ENCODE results near the gene EPHA3. TPM values are rescaled to one million over a fixed set of nuclear protein-coding genes. Genes with fewer than 3 reads are reported as not detected.

The EPHA3 gene
- total RNA-seq, 1 donor from 2014 or later = 9.2 TPM

DNA sequence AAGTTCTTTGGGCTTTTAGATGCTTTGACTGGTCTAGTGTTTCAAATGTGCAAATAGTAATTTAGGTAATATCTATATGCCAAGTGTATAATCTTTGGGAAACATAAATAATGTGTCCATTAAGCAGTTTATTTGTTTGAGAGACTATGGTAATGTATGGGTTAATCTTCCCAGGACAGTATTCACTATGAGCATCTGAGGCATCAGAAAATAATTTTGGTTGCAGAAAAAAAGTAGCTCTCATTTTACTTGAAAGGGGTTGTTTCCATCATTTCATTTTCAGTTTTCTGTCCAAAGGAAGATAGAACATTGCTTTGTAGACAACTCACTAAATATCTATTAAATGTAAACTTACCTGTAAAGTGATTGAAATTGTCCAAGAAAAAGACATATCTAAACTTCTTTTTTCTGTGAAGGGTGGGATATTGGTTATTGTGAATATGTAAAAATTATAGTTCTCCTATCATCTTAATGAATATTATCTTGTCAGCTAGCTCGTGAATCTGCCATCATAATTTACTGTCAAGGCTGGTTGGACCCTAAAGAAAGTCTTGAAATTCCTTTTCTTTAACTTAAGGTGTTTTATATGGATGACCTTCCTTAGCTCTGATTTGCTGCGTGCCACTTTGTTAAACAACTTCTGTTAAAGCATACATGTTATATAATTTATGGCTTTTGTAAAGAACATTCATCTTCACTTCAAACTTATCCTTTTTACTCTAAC lies 108.8 kb downstream of the EPHA3 start:
- intact Hi-C loops (cut with DNase I) = no loop called here
- no peak for DNase-seq (ENCODE audit: low spot score)

DNA sequence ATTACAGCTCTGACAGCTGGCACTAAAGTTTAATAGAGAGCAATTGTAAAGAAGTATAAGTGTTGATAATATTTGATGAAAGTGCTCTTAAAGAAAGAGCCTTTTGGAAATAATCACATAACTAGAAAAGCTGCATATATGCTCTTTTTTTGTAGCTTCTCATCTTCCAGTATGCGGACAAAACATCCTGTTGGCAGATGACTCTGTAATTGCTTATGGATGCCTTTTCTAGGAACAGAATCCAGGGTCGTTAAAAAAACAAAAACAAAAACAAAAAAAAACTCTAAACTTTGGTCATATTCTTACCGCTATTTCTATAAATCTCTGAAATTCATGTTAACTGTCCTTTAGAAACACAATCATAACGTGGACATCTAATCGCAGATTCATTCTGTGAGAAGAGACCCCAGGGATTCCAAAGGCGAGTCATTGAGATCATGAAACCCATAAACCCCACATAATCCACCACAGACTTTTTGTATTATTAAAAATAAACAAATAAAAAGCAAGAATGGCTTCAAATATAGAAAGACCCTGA lies 109.8 kb downstream of the EPHA3 start:
- intact Hi-C loops (cut with DNase I) = no loop called here
- no peak for DNase-seq (ENCODE audit: low spot score)

DNA sequence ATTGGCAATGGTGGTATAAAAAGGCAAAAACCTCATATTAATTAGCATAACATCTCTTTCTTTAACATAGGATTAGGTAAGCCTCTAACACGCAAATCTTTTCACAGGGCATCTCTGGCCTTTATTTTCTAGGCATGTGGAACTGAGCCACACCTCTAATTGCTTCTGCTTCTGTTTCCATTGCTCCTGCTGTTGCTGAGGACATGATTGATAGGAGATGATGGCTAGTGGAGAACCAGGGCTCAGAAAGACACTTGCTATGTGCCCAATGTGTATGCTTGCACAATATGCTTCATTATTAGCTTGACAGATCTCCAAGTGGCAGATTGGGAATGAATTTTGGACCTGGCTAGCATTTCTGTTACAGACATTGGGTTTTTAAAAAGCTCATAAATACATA lies 114.5 kb downstream of the EPHA3 start:
- no peak for DNase-seq (ENCODE audit: low spot score)
- intact Hi-C loops (cut with DNase I) = no loop called here

DNA sequence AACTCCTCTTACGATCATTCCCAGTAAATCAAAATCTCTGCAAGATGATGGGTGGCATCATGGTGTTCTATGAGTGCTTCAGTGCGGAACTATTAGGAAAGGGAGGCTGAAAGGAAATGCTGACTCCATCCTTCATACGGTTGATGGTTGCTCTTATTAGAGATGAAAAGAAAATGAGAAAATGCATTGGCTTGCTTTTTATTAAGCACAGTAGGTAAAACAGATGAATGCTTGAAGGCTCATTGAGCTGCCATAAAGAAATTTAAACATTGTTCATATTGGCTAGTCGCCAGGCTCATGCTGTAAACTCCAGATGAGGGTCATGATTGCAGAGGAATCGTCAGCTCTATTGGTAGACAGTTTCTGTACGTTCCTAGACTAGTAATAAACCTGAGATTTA lies 115.8 kb downstream of the EPHA3 start:
- intact Hi-C loops (cut with DNase I) = no loop called here
- DNase-seq (ENCODE audit: low spot score) = no peak

DNA sequence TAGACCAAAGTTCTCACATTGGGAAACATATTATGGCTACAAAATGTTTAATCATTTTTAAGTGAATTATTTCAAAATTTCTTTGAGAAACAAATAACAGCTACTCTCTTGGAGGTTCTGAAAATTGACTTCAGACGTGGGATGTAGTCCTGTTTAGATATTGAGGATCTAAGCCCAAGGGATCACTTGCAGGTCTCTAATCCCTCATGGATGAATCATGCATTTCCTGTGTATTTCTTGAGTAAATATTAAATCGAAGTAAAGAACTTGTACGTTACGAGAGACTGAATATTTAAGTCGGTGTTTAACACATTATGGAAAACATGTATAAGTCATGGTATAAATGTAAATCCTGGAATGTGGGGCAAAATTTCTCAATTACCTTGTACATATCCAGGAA lies 119.8 kb downstream of the EPHA3 start:
- DNase-seq (ENCODE audit: low spot score) = no peak

DNA sequence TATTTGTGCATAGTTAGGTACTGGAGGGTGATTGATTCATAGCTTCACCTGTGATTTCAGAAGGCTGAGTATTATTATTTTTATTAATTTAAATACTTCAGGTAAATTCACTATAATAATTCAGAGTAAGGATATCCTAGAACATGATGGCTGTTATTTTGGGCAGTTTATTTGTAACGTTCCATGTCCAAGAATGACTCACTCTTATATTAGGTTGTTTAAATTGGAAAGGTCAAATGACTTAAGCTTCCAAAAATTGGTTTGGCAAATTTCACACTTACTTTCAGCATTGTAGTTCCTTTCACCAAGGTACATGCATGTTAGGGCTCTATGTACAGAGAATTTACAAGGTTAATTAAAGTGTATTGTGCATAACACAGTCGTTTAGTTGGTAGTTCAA lies 120.2 kb downstream of the EPHA3 start:
- intact Hi-C loops (cut with DNase I) = no loop called here
- no peak for DNase-seq (ENCODE audit: low spot score)

More for the DNA sequence above, 119.8 kb downstream of the EPHA3 start:
- intact Hi-C loops (cut with DNase I) = no loop called here

DNA sequence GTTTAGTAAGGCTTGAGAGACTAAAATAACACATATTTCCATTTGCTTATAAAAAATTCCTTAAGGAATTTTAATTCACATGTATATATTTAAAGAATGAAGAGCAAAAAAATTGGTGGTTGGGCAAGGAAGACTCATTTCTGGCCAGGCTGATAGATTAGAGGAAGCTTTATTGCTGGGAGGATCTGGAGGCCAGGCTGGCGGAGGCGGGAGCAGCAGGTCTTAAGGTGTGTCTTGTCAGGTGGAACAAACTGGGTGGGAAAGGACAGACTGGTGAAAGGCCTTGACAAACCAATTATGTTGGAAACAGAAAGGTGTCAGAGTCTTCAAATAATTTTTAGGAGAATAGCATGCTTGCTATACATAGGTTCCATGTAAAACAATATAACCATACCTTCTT lies 124.7 kb downstream of the EPHA3 start:
- intact Hi-C loops (cut with DNase I) = no loop called here
- no peak for DNase-seq (ENCODE audit: low spot score)

DNA sequence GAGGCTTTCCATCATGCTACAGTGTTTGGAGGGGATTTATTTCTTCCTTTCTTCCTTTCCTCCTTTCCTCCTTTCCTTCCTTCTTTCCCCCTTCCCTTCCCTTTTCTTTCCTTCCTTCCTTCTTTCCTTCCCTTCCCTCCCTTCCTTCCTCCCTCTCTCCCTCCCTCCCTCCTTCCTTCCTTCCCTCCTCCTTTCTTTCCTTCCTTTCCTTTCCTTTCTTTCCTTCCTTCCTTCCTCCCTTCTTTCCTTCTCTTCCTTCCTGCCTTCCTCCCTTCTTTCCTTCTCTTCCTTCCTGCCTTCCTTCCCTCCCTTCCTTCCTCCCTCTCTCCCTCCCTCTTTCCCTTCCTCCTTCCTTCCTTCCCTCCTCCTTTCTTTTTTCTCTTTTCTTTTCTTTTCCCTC lies 127.2 kb downstream of the EPHA3 start:
- no peak for DNase-seq (ENCODE audit: low spot score)
- intact Hi-C loops (cut with DNase I) = no loop called here

DNA sequence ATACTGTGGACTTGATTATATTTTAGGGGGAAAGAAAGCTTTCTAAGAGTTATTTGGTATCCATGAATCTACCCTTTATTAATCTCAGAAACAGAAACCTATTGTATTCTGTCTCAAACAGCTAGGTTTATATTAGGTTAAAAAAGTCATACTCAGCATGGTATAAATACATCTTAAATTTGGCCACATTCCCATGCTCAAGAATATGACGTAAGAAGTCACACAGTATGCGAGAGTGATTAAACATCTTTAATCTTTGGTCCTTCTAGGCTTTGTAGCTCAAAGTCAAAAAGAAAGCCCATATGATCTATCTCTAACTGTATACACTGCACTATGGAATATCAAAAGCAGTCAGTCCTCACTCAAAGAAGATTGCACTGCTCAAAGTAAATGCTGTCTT lies 131.4 kb downstream of the EPHA3 start:
- DNase-seq (ENCODE audit: low spot score) = no peak
- intact Hi-C loops (cut with DNase I) = no loop called here

DNA sequence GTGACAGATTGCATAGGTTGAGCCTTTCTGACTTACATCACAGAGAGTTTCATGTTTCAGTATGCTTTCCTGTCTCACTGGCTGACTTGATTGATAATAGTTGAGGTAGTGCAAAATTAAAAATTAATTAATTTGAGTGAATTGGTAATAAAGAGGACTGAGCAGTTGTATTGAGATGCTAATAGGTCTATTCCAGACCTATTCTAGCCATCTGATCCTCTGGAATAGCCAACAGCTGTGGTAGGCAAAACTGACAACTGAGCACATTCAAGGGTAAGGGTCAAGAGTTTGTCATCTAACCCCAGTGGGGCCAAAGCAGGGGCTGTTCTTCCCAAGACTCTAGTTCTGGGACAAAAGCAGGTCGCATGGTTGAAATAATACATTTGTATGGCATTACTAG lies 132.4 kb downstream of the EPHA3 start:
- intact Hi-C loops (cut with DNase I) = no loop called here
- DNase-seq (ENCODE audit: low spot score) = no peak

DNA sequence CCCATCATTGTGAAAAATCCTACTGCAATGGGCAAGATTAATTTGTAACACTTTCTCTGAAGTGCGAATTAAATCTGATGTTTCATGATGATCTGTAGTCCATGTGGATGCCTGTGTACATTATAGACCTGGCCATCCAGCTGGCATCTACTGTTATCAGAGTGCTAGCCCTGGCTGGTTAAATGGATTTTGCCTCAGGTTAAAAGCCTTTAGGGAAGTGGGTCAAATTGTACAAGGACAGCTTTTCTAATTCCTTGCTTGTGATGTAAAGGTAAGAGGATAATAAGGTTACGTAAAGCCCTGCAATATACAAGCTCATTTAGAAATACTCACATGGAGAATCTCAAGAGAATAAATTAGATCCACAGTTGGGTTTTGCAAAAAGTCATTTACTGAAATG lies 138.2 kb downstream of the EPHA3 start:
- no peak for DNase-seq (ENCODE audit: low spot score)
- intact Hi-C loops (cut with DNase I) = no loop called here

DNA sequence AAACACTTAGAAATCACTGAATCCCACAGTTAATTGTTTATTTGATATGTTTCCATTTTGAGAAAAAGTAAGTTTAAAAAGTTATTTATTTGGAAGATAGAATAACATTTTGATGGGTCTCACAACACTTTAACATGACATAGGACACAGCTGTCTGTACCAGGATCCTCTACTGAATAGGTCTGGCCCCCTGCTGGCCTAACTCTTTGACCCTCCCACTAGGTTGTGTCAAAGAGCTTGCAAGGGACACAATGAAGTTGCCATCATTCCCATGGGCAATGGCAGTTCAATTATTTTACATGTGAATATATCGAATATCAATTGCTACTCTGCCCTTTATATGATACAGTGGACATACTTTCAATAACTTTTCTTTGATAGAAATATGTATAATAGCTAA lies 138.9 kb downstream of the EPHA3 start:
- intact Hi-C loops (cut with DNase I) = no loop called here
- no peak for DNase-seq (ENCODE audit: low spot score)

DNA sequence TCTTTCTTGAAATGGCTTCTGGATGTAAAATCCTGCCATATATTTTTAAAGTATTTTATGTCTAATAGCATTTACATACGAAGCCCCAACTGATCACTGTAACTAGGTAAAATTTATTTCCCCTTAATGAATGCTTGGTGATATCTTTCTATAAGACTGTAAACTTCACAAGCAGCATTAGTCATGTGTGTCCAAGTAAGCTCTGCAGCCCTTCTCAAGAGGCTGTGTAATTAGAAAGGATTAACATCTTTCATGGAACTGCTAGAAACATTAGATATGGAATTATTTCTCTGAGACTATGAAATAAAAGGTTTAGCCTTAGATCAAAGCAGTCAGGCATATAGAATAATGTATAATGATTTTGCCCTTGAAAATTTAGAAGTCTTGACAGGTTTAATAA lies 143.3 kb downstream of the EPHA3 start:
- intact Hi-C loops (cut with DNase I) = no loop called here
- DNase-seq (ENCODE audit: low spot score) = no peak

DNA sequence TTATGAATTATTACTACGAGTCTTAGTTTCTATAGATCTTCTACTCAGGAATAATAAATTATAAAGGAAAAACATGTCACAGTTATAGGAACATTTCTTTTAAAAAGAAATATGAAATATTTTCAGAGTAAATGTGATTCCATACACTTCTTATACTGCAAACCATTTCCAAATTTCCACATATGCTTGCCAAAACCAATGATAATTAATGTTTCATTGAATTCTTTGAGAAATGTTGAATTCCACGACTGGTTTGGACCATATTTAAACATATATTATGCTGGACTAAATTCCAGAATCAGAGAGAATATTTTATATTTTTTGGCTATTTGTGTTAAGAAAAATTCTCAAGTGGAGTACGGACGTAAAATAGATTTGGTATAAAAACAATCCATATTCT lies 144.6 kb downstream of the EPHA3 start:
- intact Hi-C loops (cut with DNase I) = no loop called here
- DNase-seq (ENCODE audit: low spot score) = no peak

DNA sequence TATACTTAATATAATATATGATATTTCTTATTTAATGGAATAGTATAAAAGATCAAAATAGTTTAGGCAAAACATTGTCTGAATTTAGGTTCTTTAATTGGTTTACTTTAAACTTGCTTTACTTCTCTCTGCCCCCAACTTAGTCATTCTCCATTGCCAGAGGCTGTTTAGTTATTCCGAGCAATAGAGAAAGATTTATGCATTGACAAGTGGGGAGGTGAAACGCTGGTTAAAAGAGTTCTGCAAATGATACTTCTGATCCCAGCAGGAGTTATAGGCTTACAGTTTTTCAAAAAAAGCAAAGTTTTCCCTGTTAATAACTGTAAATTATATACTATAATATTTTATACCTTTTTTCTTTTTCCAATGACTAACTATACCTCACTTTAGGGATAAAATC lies 145.4 kb downstream of the EPHA3 start:
- intact Hi-C loops (cut with DNase I) = no loop called here
- no peak for DNase-seq (ENCODE audit: low spot score)

DNA sequence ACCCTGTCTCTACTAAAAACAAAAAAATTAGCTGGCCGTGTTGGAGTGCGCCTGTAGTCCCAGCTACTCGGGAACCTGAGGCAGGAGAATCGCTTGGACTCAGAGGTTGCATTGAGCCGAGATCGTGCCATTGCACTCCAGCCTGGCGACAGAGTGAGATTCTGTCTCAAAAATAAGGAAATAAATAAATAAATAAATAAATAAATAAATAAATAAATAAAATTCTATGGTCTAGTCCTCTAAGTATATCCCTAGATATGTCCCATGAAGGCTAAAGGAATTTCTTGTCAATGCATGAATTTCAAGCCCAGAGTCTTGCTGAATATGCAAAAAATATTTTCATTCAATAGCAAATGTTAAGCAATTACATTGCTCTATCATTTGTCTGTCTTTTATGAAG lies 149.0 kb downstream of the EPHA3 start:
- intact Hi-C loops (cut with DNase I) = no loop called here

DNA sequence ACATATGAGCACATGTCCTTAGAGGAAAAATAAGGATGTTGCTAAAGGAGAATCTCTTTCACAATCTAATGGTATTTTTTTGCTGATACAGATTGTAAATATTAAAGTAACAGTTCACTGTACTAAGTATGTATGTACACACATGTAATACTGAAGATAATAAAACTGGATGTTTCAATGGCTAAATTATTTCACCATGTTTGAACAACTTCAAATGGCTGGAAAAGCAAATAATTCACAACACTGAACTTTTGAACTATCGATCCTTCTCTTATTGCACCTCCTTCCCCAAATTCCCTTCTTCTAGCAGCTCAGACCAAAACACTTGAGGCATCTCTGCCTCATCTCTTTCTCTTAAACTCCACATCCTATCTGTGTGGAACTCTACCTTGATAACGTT lies 149.5 kb downstream of the EPHA3 start:
- no peak for DNase-seq (ENCODE audit: low spot score)
- intact Hi-C loops (cut with DNase I) = no loop called here

More for the DNA sequence above, 149.0 kb downstream of the EPHA3 start:
- DNase-seq (ENCODE audit: low spot score) = no peak

DNA sequence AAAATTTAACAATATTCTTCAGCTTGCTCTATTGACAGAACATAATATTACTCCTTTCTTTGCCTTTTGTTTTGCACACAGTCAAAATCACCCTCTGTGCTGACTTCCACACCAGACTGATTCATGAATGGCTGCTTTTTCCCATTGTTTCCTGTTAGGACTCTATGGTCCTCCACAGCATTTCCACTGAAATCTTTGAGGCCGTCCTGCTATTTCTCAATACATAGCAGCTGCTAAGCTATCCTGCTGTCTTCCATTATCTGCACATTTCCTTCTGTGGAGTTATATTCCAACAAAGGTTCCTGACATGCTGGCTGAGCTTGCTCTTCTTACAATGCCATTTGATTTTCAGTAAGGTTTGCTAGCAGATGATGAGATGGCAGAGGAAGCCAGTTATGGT lies 153.3 kb downstream of the EPHA3 start:
- intact Hi-C loops (cut with DNase I) = no loop called here
- DNase-seq (ENCODE audit: low spot score) = no peak

DNA sequence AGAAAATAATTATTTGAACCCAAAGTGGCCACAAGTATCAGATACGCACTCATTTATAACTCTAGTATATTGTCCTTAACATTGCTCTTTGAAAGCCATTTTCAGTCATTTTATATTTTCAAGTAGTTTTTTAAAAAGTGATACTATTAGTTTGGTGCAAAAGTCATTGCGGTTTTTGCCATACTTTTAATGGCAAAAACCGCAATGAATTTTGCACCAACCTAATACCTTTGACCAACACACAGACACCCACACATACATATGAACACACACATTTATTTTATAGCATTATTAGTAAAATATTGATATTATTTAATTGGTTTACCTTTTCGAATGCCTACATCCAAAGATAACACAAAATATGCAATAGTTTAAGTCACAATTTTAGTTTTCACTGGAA lies 154.3 kb downstream of the EPHA3 start:
- intact Hi-C loops (cut with DNase I) = no loop called here
- no peak for DNase-seq (ENCODE audit: low spot score)

DNA sequence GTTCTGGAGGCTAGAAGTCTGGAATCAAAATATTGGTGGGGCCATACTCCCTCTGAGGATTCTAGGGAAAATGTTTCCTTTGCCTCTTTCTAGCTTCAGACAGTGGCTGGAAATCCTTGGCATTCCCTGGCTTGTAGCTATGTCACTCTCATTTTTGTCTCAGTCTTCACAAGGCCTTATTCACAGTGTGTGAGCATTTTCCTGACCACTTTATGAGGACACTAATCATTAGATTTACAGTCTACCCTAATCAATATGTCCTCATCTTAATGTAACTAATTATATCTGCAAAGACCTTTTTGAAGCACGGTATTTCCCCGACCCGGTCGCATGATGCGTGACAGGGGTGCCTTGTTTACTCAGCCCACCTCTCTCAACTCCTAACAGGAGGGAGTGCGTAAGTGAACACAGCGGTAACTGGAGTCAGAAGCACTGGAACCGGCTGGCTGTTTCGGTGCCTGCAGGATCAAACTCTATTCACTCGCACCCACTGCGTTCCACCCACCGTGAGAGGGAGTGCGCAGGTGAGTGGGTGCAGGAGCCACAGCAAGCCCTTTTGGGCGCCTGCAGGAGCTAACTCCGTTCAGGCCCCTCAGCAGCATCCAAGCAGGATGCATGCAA lies 155.0 kb downstream of the EPHA3 start:
- DNase-seq (ENCODE audit: low spot score) = no peak
- intact Hi-C loops (cut with DNase I) = no loop called here

DNA sequence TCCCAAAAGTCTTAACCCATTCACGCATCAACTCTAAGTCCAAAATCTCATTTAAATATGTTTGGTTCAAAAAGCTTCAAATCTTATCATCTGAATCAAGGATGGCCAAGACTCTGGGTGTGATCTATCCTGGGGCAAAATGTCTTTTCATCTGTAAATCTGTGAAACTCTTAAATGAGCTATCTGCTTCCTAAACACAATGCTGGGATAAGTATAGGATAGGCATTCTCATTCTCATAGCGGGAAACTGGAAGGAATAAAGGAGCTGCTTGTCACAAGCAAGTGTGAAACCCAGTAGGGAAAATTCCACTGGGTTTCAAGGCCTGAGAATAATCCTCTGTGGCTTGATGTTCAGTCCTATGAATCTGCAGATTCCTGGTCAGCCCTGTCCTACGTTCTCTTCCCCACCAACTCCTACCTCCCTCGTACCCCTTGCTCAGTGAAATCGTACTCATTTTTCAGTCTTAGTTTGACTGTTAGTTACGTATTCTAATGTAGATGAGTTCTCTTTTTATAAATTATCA lies 156.7 kb downstream of the EPHA3 start:
- intact Hi-C loops (cut with DNase I) = no loop called here
- no peak for DNase-seq (ENCODE audit: low spot score)

All from cardiac septum (tissue), 1 donor.